ENCODE results near the gene HPDL.
"Not testable (repeated sequence)": the region's sequence is repeated elsewhere in the genome, so short reads cannot be mapped to it uniquely, and the experiment has no call there.

The HPDL gene

GRCh38 chr1:45326627-45327623 is at the start of gene HPDL:
TSS of gene HPDL (plus strand) at chr1:45326895. CDS start at chr1:45327149, 254 bp downstream.
- peak; percentile 73 for DNase-seq (ENCODE audit: low spot score)

DNA sequence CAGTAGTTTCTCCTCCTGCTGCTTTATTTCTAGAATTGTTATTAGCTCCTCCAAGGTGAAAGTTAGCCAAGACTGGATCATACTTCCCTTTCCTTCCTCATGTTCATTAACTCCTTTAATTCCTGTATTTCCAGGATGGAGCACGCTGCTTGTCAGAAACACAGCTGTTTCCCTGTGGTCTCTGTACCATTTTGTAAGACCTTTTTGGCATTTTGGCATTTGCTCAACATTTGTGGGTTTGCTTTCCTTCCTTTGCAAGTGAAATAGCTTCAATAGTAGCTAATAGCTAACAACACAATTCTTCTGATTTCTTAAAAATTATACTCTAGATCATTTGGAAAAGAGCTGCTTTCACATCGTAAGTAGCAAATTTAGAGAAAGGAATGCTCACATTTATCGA is 44.3 kb upstream of the HPDL start:
- DNase-seq (ENCODE audit: low spot score) = no peak

GRCh38 chr1:45284858-45285257 is 41.8 kb upstream of the HPDL start:
- not testable (repeated sequence) for DNase-seq (ENCODE audit: low spot score)

GRCh38 chr1:45286521-45286920 is 40.2 kb upstream of the HPDL start:
- not testable (repeated sequence) for DNase-seq (ENCODE audit: low spot score)

DNA sequence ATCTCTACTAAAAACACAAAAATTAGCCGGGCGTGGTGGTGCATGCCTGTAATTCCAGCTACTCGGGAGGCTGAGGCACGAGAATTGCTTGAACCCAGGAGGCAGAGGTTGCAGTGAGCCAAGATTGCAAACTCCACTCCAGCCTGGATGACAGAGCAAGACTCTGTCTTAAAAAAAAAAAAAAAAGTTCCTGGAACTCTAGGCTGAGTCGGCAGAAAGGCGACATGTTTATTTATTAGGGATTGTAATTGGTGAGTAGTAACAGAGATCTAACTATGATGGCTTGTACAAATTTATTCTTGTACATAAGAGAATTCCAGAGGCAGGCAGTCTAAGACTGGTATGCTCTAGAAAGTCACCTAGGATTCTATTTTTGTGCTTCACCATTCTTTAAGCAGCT is 35.7 kb upstream of the HPDL start:
- not testable (repeated sequence) for DNase-seq (ENCODE audit: low spot score)

- DNase-seq (ENCODE audit: low spot score) = no peak
Measured at GRCh38 chr1:45291716-45292115, 35.0 kb upstream of the HPDL start.

- DNase-seq (ENCODE audit: low spot score) = no peak
Measured at GRCh38 chr1:45297666-45298356, 28.9 kb upstream of the HPDL start.

- DNase-seq (ENCODE audit: low spot score) = no peak
Measured at GRCh38 chr1:45299296-45299695, 27.4 kb upstream of the HPDL start.

GRCh38 chr1:45299981-45300668 is 26.6 kb upstream of the HPDL start:
- DNase-seq (ENCODE audit: low spot score) = peak; percentile 69

GRCh38 chr1:45300669-45300997 is 26.1 kb upstream of the HPDL start:
- DNase-seq (ENCODE audit: low spot score) = no peak

DNA sequence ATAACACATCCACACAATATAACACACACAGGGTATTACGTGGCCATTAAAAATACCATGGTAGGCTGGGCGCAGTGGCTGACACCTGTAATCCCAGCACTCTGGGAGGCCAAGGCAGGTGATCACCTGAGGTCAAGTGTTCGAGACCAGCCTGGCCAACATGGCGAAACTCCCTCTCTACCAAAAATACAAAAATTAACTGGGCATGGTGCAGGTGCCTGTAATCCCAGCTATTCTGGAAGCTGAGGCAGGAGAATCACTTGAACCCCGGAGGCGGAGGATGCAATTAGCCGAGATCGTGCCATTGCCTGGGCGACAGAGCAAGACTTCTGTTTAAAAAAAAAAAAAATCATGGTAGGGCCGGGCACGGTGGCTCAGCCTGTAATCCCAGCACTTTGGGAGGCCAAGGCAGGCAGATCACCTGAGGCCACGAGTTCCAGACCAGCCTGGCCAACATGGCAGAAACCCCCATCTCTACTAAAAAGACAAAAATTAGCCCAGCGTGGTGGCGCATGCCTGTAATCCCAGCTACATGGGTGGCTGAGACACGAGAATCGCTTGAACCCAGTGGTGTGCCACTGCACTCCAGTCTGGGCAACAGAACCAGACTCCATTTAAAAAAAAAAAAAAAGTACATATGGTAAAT is 24.1 kb upstream of the HPDL start:
- no peak for DNase-seq (ENCODE audit: low spot score)

GRCh38 chr1:45303520-45304310 is 23.0 kb upstream of the HPDL start:
- peak; percentile 96 for DNase-seq (ENCODE audit: low spot score)

DNA sequence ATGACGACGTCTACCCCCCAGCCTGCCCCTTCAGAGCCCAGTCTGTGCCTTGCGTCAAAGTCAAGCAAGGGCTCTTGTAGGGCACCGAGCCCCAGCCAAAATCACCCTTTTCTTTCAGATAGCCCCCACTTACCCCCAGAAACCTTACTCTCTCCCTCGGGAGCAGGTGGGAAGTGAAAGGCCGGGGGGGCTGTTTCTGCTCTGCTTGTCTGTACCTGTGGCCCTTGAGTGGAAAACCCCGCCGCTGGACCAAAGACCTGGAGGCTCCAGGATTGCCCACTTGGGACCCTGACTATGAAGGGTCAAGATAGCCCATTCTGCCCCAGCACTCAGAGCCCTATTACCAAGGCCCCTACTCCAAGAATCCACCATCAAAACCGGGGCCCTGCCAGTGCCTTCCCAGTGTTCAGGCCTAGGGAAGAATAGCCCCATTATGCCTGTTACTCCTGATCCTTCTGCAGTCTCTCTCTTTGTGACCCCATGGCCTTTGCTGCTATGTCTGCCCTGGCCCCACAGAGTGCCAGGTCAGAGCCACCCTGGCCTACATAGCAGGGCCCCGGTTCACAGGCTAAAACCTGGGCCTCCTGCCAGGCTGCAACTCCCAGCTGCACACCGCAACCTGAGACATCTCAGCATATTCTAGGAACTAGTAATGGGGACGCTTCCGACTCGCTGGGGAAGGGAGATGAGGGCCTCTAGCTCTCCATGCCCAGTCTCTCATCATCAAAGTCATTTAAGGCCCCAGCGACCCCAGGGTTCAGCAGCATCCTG is 22.2 kb upstream of the HPDL start:
- no peak for DNase-seq (ENCODE audit: low spot score)

- no peak for DNase-seq (ENCODE audit: low spot score)
Measured at GRCh38 chr1:45305231-45305630, 21.5 kb upstream of the HPDL start.

GRCh38 chr1:45306319-45306718 is 20.4 kb upstream of the HPDL start:
- no peak for DNase-seq (ENCODE audit: low spot score)

GRCh38 chr1:45306905-45307304 is 19.8 kb upstream of the HPDL start:
- DNase-seq (ENCODE audit: low spot score) = no peak

DNA sequence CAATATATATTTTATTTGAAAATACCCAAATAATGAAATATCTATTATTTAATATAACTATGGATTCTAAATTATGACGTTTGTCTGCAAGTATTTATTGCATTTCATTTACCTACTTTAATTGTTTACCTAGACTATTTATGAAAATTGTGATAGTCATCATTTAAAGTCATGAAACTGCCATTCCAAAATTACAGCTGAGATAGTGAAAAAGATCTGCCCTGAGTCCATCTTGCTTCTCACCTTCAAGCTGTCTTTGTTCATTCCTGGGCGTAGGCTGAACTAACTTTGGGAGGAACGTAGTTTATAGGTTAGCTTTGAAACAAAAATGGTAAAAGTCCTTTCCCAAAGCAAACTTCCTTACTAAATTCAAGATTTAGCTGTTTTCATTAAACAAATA is 12.4 kb upstream of the HPDL start:
- DNase-seq (ENCODE audit: low spot score) = no peak

DNA sequence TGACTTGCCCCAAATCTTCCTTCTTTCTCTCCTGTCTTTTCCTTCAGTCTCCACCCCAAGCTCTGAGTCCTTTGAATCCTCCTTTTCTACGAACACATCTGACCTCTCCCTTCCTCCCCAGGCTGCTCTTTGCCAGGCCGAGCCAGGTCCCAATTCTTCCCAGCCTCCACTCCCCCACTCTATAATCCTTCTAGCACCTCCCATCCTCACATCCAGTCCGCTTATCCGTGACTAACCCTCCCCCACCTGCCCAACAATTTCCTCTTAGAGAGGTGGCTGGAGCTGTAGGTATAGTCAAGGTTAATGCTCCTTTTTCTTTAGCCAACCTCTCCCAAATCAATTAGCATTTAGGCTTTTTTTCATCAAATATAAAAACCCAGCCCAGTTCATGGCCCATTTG is 9.5 kb upstream of the HPDL start:
- DNase-seq (ENCODE audit: low spot score) = no peak

- no peak for DNase-seq (ENCODE audit: low spot score)
Measured at GRCh38 chr1:45319761-45320160, 6.9 kb upstream of the HPDL start.

- no peak for DNase-seq (ENCODE audit: low spot score)
Measured at GRCh38 chr1:45321444-45321843, 5.3 kb upstream of the HPDL start.

All from hepatic stellate cell (primary cell).